Liver (tissue), 9 donors: Measurements from ENCODE around the gene NECAB2. TPM values are rescaled to one million over a fixed set of nuclear protein-coding genes. Genes with fewer than 3 reads are reported as not detected.

Source experiments
- DNase-seq: peaks from one replicate; pipeline ENCODE4 v3.0.0-alpha.2; 2017; ENCODE audit warnings: low spot score
- H3K27ac ChIP-seq, 2 donors: one replicate each; pipeline ENCODE4 v1.7.0; 2013; ENCODE audit warnings: inconsistent platforms in 2 of 2, low read length in 2 of 2, control low read depth in 1 of 2, low read depth in 1 of 2, mild to moderate bottlenecking in 1 of 2
- H3K27me3 ChIP-seq, 4 donors: one replicate each; pipeline versions ENCODE4 v1.6.1 to v1.7.0; 2013; ENCODE audit warnings: low read length in 3 of 4, inconsistent platforms in 1 of 4, mild to moderate bottlenecking in 1 of 4, moderate library complexity in 1 of 4; ENCODE audit not compliant: control insufficient read depth in 4 of 4, insufficient read depth in 4 of 4
- H3K36me3 ChIP-seq, 4 donors: one replicate each; pipeline versions ENCODE4 v1.6.1 to v1.7.0; 2013; ENCODE audit warnings: low read length in 3 of 4, mild to moderate bottlenecking in 3 of 4, low read depth in 1 of 4, moderate library complexity in 1 of 4; ENCODE audit not compliant: control insufficient read depth in 4 of 4, insufficient read depth in 3 of 4
- H3K4me1 ChIP-seq, 4 donors: one replicate each; pipeline versions ENCODE4 v1.6.1 to v1.7.0; 2013; ENCODE audit warnings: low read length in 3 of 4, mild to moderate bottlenecking in 3 of 4, moderate library complexity in 1 of 4; ENCODE audit not compliant: control insufficient read depth in 4 of 4, insufficient read depth in 4 of 4
- H3K4me3 ChIP-seq, 3 donors: one replicate each; pipeline versions ENCODE4 v1.6.1 to v1.7.0; 2013; ENCODE audit warnings: low read length in 3 of 3, control low read depth in 1 of 3, low read depth in 1 of 3, mild to moderate bottlenecking in 1 of 3
- H3K9ac ChIP-seq, 2 donors: one replicate each; pipeline ENCODE4 v1.7.0; 2013; ENCODE audit warnings: low read length in 2 of 2, mild to moderate bottlenecking in 2 of 2, moderate library complexity in 2 of 2, control low read depth in 1 of 2, low read depth in 1 of 2
- H3K9me3 ChIP-seq, 4 donors: one replicate each; pipeline versions ENCODE4 v1.6.1 to v1.7.0; 2013; ENCODE audit warnings: low read length in 3 of 4; ENCODE audit not compliant: control insufficient read depth in 4 of 4
- ATF3 ChIP-seq: IDR thresholded peaks from 2 replicates; pipeline ENCODE4 v1.6.1; 2016; ENCODE audit warnings: antibody characterized with exemption
- FOXA1 ChIP-seq: IDR thresholded peaks from 2 replicates; pipeline ENCODE4 v1.6.1; 2016; ENCODE audit warnings: antibody characterized with exemption
- FOXA2 ChIP-seq: IDR thresholded peaks from 2 replicates; pipeline ENCODE4 v1.6.1; 2016; ENCODE audit warnings: antibody characterized with exemption
- HNF4A ChIP-seq, 2 donors: conservative IDR thresholded peaks; 2 replicates each; pipeline ENCODE4 v1.6.1; 2016; ENCODE audit warnings: antibody characterized with exemption in 2 of 2, mild to moderate bottlenecking in 2 of 2
- HNF4G ChIP-seq: IDR thresholded peaks from 2 replicates; pipeline ENCODE4 v1.6.1; 2016; ENCODE audit warnings: antibody characterized with exemption
- MAX ChIP-seq: IDR thresholded peaks from 2 replicates; pipeline ENCODE4 v1.6.1; 2016; ENCODE audit warnings: antibody characterized with exemption
- RAD21 ChIP-seq, 2 donors: IDR thresholded peaks; 2 replicates each; pipeline ENCODE4 v1.6.1; 2016; ENCODE audit warnings: antibody characterized with exemption in 2 of 2, mild to moderate bottlenecking in 2 of 2
- RXRA ChIP-seq, 2 donors: IDR thresholded peaks; 2 replicates each; pipeline ENCODE4 v1.6.1; 2017 to 2018; ENCODE audit warnings: antibody characterized with exemption in 2 of 2, mild to moderate bottlenecking in 1 of 2
- SP1 ChIP-seq: IDR thresholded peaks from 2 replicates; pipeline ENCODE4 v1.6.1; 2018; ENCODE audit warnings: antibody characterized with exemption, mild to moderate bottlenecking
- TAF1 ChIP-seq: conservative IDR thresholded peaks from 2 replicates; pipeline ENCODE4 v1.6.1; 2016; ENCODE audit warnings: antibody characterized with exemption, mild to moderate bottlenecking
- YY1 ChIP-seq: IDR thresholded peaks from 2 replicates; pipeline ENCODE4 v1.6.1; 2016; ENCODE audit warnings: antibody characterized with exemption, mild to moderate bottlenecking
- WGBS: extraction: QIAGEN DNeasy Blood & Tissue Kit; methylation state at CpG from one replicate; pipeline ENCODE4 v1.1.7; 2013; 5-methylcytosine and 5-hydroxymethylcytosine counted together
- polyA plus RNA-seq, 2 donors: library from polyadenylated mRNA; stranded (reverse) in 1 of 2; unstranded in 1 of 2; fragments of 200-250 nt in 1 of 2; fragments of >200 nt in 1 of 2; fragmentation: Nextera tagmentation in 1 of 2; extraction: Ambion mirVana in 1 of 2; gene quantifications; one replicate each; pipeline versions ENCODE4 v1.2.1 to v1.2.3, GENCODE V29; 2013 to 2015
- total RNA-seq, 2 donors: library from RNA; depleted of rRNA; stranded (reverse); fragments of >200 nt; gene quantifications; one replicate each; pipeline ENCODE4 v1.2.3, GENCODE V29; 2014
- TF ChIP-seq, protein P1 (sequence below): fragments of 150-350 bp; IDR thresholded peaks from 2 replicates; pipeline ENCODE4 v1.5.1; 2017; ENCODE audit warnings: improper control_type of control experiment, low read depth, low read length; ENCODE audit not compliant: missing input control
- donor health status: healthy.
- donor health status: healthy.
- donor health status: healthy.
- donor health status: healthy.
- donor health status: healthy.

NECAB2 gene
- total and polyA plus RNA-seq, 4 donors, result 2.7 to 3.8 (median 2.9) TPM; not detected in 1

DNA sequence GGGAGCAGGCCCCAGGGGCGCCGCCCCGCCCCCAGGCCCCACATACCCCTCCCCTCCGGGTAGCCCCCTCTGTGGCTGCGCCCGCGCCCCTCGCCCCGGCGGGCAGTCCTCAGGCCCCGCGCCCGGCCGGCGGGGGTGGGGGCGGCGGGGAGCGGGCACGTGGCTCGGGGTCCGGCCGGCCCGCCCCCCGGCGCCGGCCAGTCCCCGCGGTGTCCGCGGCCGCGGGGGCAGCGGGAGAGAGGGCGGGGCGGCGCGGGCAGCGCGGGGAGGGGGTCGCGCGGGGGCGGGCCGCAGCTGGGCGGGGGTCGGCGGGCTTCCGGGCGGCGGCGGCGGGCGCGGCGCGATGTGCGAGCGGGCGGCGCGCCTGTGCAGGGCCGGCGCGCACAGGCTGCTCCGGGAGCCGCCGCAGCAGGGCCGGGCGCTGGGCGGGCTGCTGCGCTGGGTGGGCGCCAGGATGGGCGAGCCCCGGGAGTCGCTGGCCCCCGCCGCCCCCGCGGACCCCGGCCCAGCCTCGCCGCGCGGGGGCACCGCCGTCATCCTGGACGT lies 335 bp downstream of the NECAB2 start:
- no peaks in the 10 kb centered on the region for H3K27me3 ChIP-seq
- H3K9ac ChIP-seq, result no peak overlapping the region
- peak overlapping the region in 1 of 3 donors; percentile 38 for H3K4me3 ChIP-seq
- TF ChIP-seq HNF4G, result no peak
- no peak for TF ChIP-seq YY1
- TF ChIP-seq RXRA (IDR thresholded peaks at IDR 0.05), result no peak
- no peak for TF ChIP-seq FOXA1
- TF ChIP-seq ATF3, result no peak
- no peak for TF ChIP-seq RAD21 (IDR thresholded peaks at IDR 0.05)
- TF ChIP-seq TAF1, result no peak
- TF ChIP-seq SP1, result no peak
- TF ChIP-seq MAX, result no peak
- TF ChIP-seq HNF4A (conservative IDR thresholded peaks at IDR 0.05), result no peak
- peaks cover 0 to 7% (median 1%) of the 10 kb centered on the region in 4 donors for H3K4me1 ChIP-seq
- H3K36me3 ChIP-seq, result peaks cover 4 to 27% (median 17%) of the 10 kb centered on the region in 4 donors
- 5% methylated on average over 87 of the region's 87 CpGs for WGBS
- no peak overlapping the region for H3K27ac ChIP-seq
- no peaks in the 10 kb centered on the region for H3K9me3 ChIP-seq
- DNase-seq, result no peak

- no peaks in the 10 kb centered on the region for H3K27me3 ChIP-seq
- H3K4me1 ChIP-seq, result peaks cover 0 to 7% (median 1%) of the 10 kb centered on the region in 4 donors
- DNase-seq, result no peak
- no peak overlapping the region for H3K4me3 ChIP-seq
- peaks cover 4 to 22% (median 12%) of the 10 kb centered on the region in 4 donors for H3K36me3 ChIP-seq
- 42% methylated on average over 45 of the region's 45 CpGs for WGBS
- TF ChIP-seq TAF1, result no peak
- H3K9ac ChIP-seq, result no peak overlapping the region
- H3K27ac ChIP-seq, result no peak overlapping the region
- no peaks in the 10 kb centered on the region for H3K9me3 ChIP-seq
Measured at GRCh38 chr16:83968891-83969649, 1.0 kb downstream of the NECAB2 start.

DNA sequence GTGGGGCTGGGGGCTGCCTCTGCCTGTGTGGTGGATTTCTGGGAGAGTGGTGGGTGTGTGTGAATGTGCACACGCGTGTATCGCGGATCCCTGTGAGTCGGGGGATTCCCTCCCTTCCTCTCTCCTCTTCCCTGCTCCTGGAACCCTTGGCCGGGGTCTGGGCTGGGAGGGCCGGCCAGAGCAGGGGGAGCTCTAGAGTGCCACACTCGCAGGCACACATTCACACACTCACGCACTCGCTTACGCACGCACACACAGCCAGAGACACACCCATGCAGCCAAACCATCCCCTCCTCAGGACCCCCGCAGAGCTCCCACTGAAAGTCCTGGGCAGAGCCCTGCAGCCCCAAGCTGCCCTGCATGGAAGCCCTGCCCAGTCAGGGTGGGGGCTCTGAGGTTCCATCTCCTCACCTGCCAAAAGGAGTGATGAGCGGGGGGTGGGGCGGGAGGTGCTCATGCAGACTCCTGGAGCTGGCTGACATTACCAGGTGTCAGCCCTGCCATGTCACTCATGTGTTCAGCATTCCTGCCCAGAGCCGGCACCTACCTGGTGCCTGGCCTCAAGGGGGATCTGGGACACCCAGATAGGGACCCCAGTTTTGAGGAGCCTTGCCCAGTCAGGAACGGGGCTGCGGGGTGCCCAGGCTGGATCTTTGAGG lies 1.9 kb downstream of the NECAB2 start:
- peaks cover 2 to 15% (median 6%) of the 10 kb centered on the region in 4 donors for H3K36me3 ChIP-seq
- H3K9me3 ChIP-seq, result no peaks in the 10 kb centered on the region
- H3K4me1 ChIP-seq, result peaks cover 0 to 7% (median 1%) of the 10 kb centered on the region in 4 donors
- H3K27ac ChIP-seq, result no peak overlapping the region
- H3K9ac ChIP-seq, result no peak overlapping the region
- no peak overlapping the region for H3K4me3 ChIP-seq
- TF ChIP-seq FOXA2, result no peak
- TF ChIP-seq TAF1, result no peak
- TF ChIP-seq HNF4G, result no peak
- no peak for TF ChIP-seq RXRA (IDR thresholded peaks at IDR 0.05)
- TF ChIP-seq ATF3, result no peak
- TF ChIP-seq FOXA1, result no peak
- TF ChIP-seq, protein P1, sequence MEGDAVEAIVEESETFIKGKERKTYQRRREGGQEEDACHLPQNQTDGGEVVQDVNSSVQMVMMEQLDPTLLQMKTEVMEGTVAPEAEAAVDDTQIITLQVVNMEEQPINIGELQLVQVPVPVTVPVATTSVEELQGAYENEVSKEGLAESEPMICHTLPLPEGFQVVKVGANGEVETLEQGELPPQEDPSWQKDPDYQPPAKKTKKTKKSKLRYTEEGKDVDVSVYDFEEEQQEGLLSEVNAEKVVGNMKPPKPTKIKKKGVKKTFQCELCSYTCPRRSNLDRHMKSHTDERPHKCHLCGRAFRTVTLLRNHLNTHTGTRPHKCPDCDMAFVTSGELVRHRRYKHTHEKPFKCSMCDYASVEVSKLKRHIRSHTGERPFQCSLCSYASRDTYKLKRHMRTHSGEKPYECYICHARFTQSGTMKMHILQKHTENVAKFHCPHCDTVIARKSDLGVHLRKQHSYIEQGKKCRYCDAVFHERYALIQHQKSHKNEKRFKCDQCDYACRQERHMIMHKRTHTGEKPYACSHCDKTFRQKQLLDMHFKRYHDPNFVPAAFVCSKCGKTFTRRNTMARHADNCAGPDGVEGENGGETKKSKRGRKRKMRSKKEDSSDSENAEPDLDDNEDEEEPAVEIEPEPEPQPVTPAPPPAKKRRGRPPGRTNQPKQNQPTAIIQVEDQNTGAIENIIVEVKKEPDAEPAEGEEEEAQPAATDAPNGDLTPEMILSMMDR, result no peak
- TF ChIP-seq SP1, result no peak
- TF ChIP-seq MAX, result no peak
- 68% methylated on average over 18 of the region's 18 CpGs for WGBS
- DNase-seq, result no peak
- no peaks in the 10 kb centered on the region for H3K27me3 ChIP-seq
